Frontal cortex (tissue), 4 donors: ENCODE measurements around the gene NLRP12. TPM values are rescaled to one million over a fixed set of nuclear protein-coding genes. Genes with fewer than 3 reads are reported as not detected.
"Not testable (repeated sequence)": the region's sequence is repeated elsewhere in the genome, so short reads cannot be mapped to it uniquely, and the experiment has no call there.

Experiments
- DNase-seq, 2 donors: peaks; one replicate each; pipeline ENCODE4 v3.0.0; 2012; ENCODE audit warnings: low spot score in 2 of 2
- FAIRE-seq: peaks from 2 replicates; lab custom pipeline; 2012; peaks lifted over from hg19 to GRCh38; lab: Jason Lieb, UNC
- total RNA-seq: library from RNA; depleted of rRNA; stranded (reverse); fragments of >200 nt; gene quantifications from one replicate; pipeline ENCODE4 v1.2.3, GENCODE V29; 2014
- donor health status: control.
- donor health status: control.
- donor health status: control.

The NLRP12 gene
- total RNA-seq, 1 donor from 2014 or later = under 0.01 TPM

DNA sequence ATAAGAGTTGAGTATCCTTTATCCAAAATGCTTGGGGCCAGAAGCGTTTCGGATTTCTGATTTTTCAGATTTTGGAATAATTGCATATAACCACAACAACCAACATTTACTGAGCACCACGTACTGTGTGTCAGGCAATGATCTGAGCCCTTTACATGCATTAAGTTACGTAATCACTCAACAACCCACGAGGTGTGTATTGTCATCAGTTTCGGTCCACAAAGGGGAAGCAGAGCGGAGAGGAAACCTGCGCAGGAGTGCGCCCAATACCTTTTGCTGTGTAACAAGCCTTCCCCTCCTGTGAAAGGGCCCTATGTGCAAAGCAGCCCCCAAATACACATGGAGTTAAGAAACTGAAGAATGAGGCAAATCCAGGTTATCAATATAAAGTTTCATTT lies 20.7 kb upstream of the NLRP12 start:
- DNase-seq = no peak
- FAIRE-seq = no peak

DNA sequence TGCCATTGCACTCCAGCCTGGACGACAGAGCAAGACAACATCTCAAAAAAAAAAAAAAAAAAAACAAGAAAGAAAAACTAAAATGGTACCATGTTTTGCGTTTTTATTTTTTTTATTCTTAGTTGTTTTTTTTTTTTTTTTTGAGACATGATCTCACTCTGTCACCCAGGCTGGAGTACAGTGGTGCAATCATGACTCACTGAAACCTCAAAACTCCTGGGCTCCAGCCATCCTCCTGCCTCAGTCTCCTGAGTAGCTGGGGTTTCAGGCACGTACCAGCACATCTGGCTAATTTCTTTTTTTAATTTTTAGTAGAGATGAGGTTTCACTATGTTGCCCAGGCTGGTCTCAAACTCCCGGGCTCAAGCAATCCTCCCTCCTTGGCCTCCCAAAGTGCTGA lies 16.8 kb upstream of the NLRP12 start:
- not testable (repeated sequence) for FAIRE-seq

DNA sequence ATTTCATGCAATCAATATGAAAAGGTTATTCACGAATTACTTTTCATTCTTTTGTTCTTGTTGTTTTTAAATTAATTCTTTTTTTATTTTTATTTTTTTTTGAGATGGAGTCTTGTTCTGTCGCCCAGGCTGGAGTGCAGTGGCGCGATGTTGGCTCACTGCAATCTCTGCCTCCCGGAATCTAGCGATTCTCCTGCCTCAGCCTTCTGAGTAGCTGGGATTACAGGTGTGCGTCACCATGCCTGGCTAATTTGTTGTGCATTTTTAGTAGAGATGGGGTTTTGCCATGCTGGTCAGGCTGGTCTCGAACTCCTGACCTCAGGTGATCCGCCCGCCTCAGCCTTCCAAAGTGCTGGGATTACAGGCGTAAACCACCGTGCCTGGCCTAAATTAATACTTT lies 16.1 kb upstream of the NLRP12 start:
- not testable (repeated sequence) for DNase-seq, FAIRE-seq

More for the DNA sequence above, 16.8 kb upstream of the NLRP12 start:
- not testable (repeated sequence) for DNase-seq

DNA sequence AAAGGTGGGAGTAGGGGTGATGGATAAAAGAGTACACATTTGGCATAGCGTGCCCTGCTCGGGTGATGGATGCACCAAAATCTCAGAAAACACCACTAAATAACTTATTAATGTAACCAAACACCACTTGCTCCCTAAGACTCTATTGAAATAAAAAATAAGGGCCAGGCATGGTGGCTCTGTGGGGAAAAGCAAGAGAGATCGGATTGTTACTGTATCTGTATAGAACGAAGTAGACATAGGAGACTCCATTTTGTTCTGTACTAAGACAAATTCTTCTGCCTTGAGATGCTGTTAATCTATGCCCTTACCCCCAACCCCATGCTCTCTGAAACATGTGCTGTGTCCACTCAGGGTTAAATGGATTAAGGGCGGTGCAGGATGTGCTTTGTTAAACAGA lies 14.3 kb upstream of the NLRP12 start:
- not testable (repeated sequence) for FAIRE-seq, DNase-seq

DNA sequence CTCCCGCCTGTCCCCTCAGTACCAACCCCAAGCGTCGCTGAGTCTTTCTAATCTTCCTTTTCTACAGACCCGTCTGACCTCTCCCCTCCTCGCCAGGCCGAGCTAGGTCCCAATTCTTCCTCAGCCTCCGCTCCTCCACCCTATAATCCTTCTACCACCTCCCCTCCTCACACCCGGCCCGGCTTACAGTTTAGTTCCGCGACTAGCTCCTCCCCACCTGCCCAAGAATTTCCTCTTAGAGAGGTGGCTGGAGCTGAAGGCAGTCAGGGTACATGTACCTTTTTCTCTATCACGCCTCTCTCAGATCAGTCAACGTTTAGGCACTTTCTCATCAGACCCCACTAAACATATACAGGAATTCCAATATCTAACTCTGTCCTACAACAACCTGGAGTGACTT lies 8.7 kb upstream of the NLRP12 start:
- not testable (repeated sequence) for DNase-seq, FAIRE-seq

DNA sequence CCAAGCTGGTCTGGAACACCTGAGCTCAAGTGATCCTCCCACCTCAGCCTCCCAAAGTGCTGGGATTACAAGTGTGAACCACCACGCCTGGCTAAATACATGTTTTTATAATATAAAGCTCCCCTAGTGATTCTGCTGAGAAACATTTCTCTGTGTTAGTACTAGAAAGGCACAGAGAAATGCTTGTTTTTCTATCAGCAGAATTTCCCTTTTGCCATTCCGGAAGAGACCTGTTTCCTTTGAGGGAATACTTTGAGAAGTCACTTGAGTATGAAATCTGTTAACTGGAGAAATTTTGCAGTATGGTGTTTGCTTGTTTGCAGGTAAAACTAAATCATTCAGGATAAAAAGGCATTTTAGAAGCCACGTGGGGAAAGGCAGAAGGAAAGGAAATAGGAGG lies 4.4 kb upstream of the NLRP12 start:
- FAIRE-seq = no peak
- no peak for DNase-seq

DNA sequence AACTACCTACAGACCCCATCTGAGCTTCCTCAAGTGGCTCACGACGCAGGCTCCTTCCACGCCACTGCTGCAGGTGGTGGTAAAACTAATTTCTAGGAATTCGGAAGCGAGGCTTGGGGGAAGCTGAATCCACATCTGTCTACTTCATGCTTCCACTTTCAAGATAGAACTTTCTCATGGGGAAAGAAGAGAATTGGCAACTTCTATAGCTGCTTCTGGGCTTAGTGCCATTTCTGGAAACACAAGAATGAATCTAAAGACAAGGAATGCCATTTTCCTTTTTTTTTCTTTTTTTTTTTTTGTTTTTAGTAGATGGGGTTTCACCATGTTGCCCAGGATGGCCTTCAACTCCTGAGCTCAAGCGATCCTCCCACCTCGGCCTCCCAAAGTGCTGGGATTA lies 2.8 kb upstream of the NLRP12 start:
- DNase-seq (no peak), FAIRE-seq (no peak)

DNA sequence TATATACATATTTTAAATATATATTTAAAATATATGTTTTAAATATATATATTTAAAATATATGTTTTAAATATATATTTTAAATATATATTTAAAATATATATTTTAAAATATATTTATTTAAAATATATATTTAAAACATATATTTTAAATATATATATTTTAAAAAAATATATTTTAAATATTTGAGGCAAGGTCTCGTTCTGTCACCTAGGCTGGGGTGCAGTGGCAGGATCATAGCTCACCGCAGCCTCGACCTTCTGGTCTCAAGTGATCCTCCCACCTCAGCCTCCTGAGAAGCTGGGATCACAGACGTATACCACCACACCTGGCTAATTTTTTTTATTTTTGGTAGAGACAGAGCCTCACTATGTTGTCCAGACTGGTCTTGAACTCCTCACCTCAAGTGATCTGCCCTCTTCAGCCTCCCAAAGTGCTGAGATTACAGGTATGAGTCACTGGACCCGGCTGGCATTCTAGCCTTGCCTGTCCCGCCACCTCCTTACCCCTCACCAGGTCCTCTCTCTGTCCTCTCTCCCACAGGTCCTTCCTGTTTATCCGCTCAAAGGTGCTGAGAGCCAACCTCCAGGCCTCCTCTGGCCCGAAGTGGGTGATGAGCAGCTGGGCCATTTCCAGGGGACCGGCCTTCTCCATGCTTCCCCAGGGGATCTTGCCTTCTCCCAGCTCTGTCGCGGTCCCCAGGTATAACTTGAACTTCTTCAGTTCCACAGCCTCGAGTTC lies 564 bp downstream of the NLRP12 start:
- FAIRE-seq = no peak
- no peak for DNase-seq

DNA sequence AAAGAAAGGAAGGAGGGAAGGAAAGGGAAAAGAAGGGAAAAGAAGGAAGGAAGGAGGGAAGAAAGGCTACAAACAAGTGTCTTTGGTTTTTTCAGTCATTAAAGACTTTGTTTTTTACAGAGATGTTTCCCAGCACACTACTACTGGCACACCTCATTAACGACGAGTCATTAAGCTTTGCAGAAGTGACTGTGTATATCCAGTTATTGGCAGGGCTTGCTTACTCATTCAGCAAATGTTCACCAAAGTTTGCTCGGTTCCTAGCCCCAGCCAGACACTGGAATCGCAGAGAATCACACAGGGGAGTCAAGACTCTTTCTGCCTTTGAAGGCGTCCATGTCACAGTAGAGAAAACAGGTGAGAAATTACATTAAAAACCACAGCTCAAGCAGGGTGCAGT lies 4.3 kb downstream of the NLRP12 start:
- FAIRE-seq = no peak
- DNase-seq = no peak

DNA sequence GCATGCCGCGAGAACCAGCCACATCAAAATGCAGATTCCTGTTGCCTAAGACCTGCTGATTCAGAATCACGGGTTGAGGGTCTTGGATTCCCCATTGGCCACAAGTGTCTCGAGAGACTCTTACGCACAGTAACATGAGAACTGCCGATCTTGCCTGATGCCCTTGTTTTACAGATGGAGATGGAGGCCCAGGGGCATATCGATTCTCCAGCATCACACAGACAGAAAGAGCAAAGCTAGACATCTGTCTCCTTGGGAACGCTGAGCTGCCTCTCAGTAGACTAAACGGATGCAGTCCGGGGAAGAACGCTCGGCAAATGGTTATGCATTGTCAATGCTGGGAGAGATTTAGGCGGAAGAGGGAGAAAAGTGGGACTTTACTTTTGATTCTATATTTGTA lies 5.4 kb downstream of the NLRP12 start:
- DNase-seq = no peak
- FAIRE-seq = no peak

DNA sequence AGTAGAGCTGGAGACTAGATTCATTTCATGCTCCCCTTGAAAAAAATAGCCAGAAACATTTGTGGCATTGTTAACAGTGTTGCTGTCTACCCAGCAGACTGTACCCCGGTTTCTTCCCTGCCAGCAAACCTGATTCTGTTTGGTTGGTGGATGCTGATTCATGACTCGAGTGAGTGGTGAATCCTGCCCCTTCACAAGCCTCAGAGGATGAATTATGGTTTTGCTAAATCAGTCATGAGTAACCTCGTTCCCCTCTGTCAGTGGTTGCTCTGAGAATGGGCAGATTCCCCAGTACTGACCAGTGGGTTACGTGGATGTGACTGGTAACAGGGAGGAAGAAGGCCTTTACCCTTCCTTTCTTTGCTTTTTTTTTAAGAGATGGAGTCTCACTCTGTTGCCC lies 10.1 kb downstream of the NLRP12 start:
- DNase-seq = no peak

DNA sequence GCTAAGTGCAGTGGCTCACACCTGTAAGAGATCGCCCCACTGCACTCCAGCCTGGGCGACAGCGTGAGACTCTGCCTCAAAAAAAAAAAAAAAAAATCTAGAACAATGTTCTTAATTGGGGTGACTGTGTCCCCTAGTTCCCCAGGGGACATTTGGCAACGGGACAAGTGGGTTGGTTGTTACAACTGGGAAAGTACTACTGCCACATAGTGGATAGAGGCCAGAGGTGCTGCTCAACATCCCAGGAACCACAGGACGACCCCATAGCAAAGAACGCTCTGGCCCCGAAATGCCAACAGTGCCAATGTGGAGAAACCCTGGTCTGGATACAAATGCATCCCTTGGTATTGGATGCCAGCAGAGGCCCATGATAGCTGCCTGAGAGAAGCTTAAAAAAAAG lies 11.8 kb downstream of the NLRP12 start:
- no peak for FAIRE-seq
- no peak for DNase-seq

More for the DNA sequence above, 10.1 kb downstream of the NLRP12 start:
- no peak for FAIRE-seq

DNA sequence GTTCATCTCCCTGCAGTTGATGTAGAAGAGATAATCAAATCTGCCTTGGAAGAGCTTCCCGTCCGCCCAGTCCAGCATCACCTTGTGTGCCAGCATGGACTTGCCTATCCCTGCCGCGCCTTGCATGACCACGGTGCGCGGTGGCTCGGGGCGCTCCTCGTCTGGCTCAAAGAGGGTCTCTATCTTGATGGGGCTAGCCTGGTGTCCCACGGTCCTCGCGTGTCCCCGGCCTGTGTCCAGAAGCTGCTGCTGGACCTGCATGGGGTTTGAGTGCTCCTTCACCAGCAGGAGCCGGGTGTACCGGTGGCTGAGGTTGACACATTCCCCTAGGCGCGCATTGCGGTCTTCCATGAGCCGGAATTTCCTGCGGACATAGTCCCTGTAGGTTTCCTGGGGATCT lies 13.2 kb downstream of the NLRP12 start:
- FAIRE-seq = no peak
- no peak for DNase-seq

DNA sequence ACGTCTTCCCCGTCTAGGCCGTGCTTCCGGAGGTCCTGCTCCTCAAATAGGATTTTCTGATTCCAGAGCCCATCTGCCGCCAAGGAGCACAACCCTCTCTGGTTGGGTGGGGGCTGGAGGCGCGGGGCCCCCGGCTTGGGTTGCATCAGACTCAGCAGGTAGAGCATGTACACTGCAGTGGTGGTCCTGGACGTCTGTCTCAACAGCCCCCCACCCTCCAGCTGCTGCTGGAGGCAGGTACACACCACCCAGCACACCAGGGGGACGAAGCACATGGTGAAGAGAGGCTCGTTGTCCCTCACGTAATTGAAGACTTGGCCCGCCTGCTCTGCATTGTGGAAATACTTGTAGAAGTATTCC lies 13.9 kb downstream of the NLRP12 start:
- no peak for FAIRE-seq

DNA sequence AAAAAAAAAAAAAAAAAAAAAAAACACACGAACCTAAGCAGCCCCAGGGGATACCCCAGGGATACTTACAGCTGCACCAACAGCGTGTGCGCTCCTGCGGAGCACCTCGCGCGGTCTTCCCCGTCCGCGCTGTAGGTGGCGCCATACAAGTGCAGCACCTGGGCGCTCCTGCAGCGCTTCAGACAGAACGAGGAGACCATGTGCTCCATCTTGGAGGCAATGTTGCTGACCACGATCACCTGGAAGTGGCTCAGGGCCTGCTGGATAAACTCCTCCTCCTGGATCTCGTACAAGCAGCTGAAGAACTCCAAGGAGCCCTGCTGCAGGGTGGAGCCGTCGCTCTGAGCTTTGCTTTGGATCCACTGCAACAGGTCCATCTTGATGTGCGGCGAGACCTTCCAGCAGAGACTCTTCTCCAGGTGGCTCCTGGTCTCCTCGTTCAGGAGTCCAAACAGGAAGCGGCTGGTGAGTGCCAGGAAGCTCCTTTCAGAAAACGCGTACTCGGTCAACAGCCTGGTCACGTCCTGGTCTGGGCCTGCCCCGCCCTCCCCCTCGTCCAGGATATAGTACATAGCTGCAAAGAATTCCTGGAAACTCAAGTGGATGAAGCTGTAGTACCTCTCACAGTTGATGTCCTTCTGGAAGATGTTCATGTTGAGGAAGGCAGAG lies 14.5 kb downstream of the NLRP12 start:
- no peak for DNase-seq
- no peak for FAIRE-seq

More for the DNA sequence above, 13.9 kb downstream of the NLRP12 start:
- DNase-seq = no peak

DNA sequence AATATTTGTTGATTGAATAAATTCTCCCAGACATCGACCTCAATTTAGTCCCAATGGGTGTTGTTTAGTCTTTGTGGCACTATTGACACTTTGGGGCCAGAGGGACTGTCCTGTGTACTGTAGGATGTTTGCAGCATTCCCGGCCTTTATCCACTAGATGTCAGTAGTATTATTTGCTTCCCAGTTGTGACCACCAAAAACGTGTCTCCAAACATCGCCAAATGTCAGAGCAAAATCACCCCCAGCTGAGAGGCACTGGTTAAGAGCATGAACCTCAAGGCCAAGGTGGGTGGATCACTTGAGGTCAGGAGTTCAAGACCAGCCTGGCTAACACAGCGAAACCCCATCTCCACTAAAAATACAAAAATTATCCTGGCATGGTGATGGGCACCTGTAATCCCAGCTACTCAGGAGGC lies 15.4 kb downstream of the NLRP12 start:
- FAIRE-seq = no peak
- peak in 1 of 2 donors; percentile 43 for DNase-seq

DNA sequence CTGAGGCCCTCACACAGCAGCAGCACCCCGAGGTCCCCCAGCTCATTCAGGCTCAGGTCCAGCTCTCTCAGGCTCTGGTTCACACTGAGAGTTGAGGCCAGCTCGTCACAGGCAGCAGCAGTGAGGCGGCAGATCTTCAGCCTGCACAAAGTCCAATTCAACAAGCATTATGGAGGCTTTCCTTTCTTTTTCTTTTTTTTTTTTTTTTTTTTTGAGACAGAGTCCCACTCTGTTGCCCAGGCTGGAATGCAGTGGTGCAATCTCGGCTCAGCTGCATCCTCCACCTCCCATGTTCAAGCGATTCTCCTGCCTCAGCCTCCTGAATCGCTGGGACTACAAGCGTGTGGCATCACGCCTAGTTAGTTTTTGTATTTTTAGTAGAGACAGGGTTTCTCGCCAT lies 22.9 kb downstream of the NLRP12 start:
- DNase-seq (no peak), FAIRE-seq (no peak)

DNA sequence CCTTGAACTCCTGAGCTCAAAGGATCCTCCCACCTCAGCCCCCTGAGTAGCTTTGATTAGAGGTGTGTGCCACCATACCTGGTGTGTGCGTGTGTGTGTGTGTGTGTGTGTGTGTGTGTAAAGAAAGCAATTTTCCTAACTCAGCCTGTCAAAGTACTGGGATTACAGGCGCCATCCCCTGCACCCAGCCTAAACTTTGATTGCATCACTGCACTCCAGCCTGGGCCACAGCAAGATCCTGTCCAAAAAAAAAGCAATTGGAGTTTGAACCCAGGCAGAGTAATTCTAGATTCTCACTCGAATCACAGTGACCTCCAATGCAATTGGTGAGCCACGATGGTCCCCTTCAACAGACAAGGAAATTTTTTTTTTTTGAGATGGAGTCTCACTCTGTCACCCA lies 29.1 kb downstream of the NLRP12 start:
- FAIRE-seq = no peak
- DNase-seq = no peak

DNA sequence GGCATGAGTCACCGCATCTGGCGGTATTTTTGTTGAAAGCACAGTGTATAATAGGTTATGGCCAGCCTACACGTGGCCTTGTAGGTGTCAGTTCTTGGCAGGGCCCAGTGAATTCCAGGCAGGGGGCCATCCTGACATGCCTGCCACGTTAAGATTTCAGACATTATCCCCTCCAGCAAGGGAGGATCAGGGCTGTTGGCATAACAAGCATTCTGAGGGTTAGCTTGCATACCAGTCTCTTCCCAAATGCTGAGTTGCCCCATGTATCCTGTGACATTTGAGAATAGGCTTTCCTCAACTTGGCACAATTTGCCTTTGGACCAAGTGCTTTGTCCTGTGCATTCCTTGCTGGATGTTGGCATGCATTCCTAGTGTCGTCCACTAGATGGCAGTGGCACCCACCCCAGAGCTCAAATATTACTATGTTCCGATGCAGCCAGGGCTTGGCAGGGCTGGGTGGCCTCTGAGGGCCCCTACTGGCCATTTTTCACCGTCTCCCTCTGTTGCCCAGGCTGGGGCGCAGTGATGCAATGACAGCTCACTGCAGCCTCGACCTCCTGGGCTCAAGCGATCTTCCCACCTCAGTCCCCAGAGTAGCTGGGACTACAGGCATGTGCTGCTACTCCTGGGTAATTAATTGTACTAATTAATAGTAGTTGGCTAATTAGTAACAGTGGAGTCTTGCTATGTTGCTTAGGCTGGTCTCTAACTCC lies 31.2 kb downstream of the NLRP12 start:
- peak; percentile 3 for FAIRE-seq
- peak; percentile 59 to 80 for DNase-seq

DNA sequence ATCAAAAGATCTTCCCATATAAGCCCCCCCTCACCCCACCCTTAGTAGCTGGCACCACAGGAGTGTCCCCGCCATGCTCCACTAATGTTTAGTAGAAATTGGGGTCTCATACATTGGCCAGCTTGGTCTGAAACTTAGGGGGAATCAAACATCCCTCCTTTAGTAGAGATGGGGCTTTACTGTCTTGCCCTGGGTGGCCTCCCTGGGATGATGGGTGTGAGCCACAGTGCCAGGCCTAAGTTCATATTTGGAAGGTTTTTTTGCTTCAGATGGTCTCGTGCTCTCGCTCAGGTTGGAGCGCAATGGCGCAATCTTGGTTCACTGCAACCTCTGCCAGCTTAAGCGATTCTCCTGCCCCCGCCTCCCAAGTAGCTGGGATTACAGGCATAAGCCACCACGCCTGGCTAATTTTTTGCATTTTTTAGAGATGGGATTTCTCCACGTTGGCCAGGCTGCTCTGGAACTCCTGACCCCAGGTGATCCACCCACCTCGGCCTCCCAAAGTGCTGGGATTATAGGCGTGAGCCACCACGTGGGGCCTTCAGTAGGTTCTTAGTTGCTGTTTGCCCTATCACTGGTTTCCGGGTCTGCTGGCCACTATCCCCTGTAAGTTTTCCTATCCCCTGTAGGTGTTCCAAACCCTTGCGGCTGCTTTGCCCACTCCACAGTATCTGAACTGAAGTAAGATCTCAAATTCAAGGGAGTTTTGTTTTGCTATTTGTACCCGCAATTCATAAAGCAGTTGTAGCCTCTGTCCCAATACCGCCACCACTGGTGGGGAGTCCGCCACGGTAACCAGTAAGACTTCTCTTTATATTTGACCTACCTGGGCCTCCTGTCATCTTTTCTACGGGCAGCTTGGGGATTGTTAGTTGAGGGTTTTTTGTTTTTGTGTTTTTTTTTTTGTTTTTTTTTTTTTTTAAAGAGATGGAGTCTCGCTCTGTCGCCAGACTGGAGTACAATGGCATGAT lies 34.1 kb downstream of the NLRP12 start:
- FAIRE-seq = no peak
- no peak for DNase-seq
